SJCRH30 (cell line): ENCODE data around the gene RBSN. TPM values are rescaled to one million over a fixed set of nuclear protein-coding genes. Genes with fewer than 3 reads are reported as not detected.
A peak's percentile ranks its signal among the peaks of the same experiment; 100 is the strongest.
"Not testable (repeated sequence)": the region's sequence is repeated elsewhere in the genome, so short reads cannot be mapped to it uniquely, and the experiment has no call there.

Source experiments
- DNase-seq, 2 experiments: peaks; one replicate each; pipeline ENCODE4 v3.0.0-alpha.2; 2015 to 2020
- H3K27ac ChIP-seq: fragments of 250-450 bp; sonication (Bioruptor Pico); 2 replicates; pipeline ENCODE4 v1.5.1; 2020; ENCODE audit warnings: mild to moderate bottlenecking, moderate library complexity
- H3K27me3 ChIP-seq: fragments of 250-450 bp; sonication (Bioruptor Pico); 2 replicates; pipeline ENCODE4 v1.5.1; 2020; ENCODE audit warnings: mild to moderate bottlenecking, moderate library complexity
- H3K36me3 ChIP-seq: fragments of 250-450 bp; sonication (Bioruptor Pico); 2 replicates; pipeline ENCODE4 v1.5.1; 2020; ENCODE audit warnings: mild to moderate bottlenecking, moderate library complexity
- H3K4me1 ChIP-seq: fragments of 250-450 bp; sonication (Bioruptor Pico); 2 replicates; pipeline ENCODE4 v1.5.1; 2020; ENCODE audit warnings: mild to moderate bottlenecking, moderate library complexity
- H3K4me3 ChIP-seq: fragments of 250-450 bp; sonication (Bioruptor Pico); 2 replicates; pipeline ENCODE4 v1.5.1; 2020; ENCODE audit warnings: mild to moderate bottlenecking, moderate library complexity
- H3K9me3 ChIP-seq: fragments of 250-450 bp; sonication (Bioruptor Pico); replicated peaks from 2 replicates; pipeline ENCODE4 v1.5.1; 2020; ENCODE audit warnings: mild to moderate bottlenecking, moderate library complexity
- total RNA-seq: library from RNA; depleted of rRNA; stranded (reverse); fragments of >200 nt; shearing (Covaris generic); gene quantifications from 2 replicates; pipeline ENCODE4 v1.2.3, GENCODE V29; 2014; rRNA removed

Gene RBSN
- total RNA-seq: 14.6 and 17.6 TPM in 2 replicates

DNA sequence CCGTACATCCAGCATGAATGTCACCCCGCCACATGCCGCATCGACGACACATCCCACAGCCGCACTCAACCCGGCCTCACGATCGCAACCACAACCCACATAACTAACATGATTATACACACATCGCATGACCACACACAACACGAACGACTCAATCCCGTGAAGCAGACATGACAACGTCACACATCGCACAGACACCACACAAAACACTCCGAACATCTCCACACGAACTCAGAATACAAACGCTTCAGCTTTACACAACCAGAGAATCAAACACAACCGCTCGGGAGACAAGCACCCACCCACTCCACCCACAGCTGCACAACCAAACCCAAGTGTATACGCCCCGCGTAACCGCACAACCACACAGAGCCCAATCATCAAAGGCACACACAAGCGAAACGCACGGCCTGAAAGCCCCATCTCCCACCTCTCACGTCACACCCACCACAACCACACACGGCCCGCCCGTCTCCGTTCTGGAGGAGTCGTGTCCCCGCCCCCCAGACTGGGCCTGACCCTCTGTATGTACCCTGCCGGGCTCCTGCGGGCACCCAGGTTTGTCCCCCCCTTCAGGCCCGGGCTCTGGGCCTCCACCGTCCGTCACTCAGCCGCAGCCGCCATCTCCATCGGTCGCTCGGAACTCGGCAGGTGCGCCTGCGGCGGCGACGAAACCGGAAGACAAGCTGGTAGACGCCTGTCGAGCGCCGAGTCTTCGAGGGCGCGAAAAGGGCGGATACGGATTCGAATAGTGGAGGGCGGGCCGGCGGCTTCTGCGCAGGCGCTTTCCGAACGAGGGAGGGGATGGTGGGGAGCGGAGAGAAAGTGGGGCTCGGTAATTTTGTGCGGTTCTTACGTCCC, at the start of gene RBSN:
Gene RBSN, minus strand, starts transcription at position 646 of the 861 bp plus-strand sequence. CDS start 3,028 bp downstream, outside the sequence.
- DNase-seq: peak; percentile 94
- H3K9me3 ChIP-seq: no peaks in the 10 kb centered on the region
- peak within 1 kb of the TSS; percentile 79 for H3K4me3 ChIP-seq
- H3K27me3 ChIP-seq: no peaks in the 10 kb centered on the region
- peaks cover 3% of the 10 kb centered on the region; the same call in 1 of the 2 replicates for H3K4me1 ChIP-seq
- peak within 1 kb of the TSS; percentile 56 for H3K27ac ChIP-seq
- peaks cover 2% of the 10 kb centered on the region; the same call in 1 of the 2 replicates for H3K36me3 ChIP-seq

DNA sequence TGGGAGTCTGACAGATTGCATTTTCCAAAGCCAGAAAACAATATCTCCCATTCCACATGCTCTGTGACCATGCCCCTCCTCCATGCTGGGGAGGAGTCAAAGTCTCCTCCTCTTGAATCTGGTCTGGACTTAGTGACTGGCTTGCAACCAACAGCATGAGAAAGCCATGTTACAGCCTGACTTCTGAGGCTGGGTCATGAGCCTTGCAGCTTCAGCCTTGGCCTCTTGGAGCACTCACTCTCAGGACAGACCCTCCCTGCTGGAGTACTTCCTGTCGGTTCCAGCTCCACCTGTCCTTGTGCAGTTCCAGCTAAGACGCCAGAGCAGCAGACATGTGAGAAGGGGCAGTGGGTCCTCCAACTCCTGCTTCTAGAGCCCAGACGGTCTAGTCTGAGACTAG, 49.7 kb upstream of the RBSN start:
- Histone ChIP-seq H3K9me3 (no peaks in the 10 kb centered on the region), H3K4me1 (0 out of 2 replicates have a peak, but pooled peaks cover 3% of the 10 kb centered on the region), H3K27ac (no peak overlapping the region), H3K27me3 (no peaks in the 10 kb centered on the region), H3K36me3 (no peaks in the 10 kb centered on the region), H3K4me3 (no peak overlapping the region)
- DNase-seq: peak; percentile 19 to 39

DNA sequence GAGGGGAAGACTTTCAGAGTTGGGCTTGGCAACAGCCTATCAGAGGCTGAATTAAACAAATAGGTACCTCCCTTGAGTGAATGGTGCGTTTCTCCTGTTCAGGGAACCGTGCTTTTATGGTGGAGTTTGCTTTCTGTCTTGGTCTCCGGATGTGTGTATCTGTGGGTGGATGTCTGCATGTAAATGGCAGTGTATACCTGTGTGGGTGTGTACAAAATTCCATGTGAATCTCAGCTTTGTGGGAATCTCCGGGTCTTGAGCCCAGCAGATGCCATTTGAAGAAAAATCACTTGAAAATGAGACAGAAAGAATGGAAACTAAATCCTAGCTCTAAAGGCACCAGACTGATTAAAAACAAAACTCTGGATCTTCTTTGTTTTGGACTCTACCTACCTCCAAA, 37.9 kb upstream of the RBSN start:
- DNase-seq, H3K27ac ChIP-seq, H3K4me3 ChIP-seq, H3K4me1 ChIP-seq, H3K27me3 ChIP-seq, H3K36me3 ChIP-seq, H3K9me3 ChIP-seq: not testable (repeated sequence)

DNA sequence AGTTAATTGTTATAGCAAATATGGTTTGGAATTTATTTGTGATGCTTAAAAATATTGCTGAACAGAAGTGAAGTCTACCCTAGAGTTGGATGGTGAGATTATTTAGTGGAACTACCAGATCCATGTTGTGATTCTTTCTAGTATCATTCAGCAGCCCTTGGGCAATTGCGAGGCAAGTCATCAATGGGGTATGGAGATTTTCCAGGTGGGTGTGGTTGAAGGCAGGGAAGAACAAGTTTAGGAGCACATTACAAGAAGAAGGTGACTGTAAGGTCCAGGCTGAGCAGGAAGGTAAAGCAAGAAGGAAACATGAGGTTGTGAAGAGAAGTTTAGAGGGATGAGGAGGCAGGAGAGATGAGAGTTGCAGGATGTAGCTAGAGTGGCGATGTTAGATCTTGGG, 36.0 kb upstream of the RBSN start:
- not testable (repeated sequence) for H3K9me3 ChIP-seq, H3K27ac ChIP-seq, DNase-seq

DNA sequence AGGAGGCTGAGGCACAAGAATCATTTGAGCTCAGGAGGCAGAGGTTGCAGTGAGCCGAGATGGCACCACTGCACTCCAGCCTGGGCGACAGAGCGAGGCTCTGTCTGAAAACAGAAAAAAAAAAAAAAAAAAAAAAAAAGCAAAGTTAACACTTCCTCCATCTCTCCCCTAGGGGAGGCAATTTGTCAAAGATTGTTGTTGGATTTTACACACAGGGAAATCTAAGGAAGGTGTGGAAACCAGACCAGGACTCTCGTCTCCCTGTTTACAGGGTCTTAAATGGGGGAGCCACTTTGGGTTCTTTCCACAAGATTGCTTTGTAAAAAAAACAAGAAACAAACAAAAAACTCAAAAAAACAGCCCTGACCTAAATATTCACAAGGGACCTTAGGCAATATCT, 29.5 kb upstream of the RBSN start:
- not testable (repeated sequence) for H3K27me3 ChIP-seq, H3K27ac ChIP-seq, H3K9me3 ChIP-seq, H3K4me3 ChIP-seq, H3K4me1 ChIP-seq, DNase-seq, H3K36me3 ChIP-seq

More for the DNA sequence above, 36.0 kb upstream of the RBSN start:
- not testable (repeated sequence) for H3K36me3 ChIP-seq, H3K4me1 ChIP-seq, H3K27me3 ChIP-seq, H3K4me3 ChIP-seq

DNA sequence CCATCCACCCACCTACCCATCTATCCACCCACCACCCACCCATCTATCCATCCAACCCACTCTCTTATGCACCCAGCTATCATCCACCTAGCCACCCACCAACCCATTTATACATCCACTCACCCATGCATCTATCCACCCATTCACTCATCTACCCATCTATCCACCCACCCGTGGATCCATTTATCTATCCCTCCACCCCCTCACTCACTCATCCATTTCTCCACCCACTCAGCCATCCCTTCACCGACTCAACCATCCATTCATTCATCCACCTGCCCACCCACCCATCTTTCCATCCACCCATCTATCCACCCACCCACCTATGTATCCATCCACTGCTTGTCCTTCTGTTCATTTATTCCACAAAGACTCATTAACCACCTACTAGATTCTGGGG, 28.0 kb upstream of the RBSN start:
- H3K9me3 ChIP-seq, H3K36me3 ChIP-seq, DNase-seq, H3K4me1 ChIP-seq, H3K27me3 ChIP-seq, H3K4me3 ChIP-seq, H3K27ac ChIP-seq: not testable (repeated sequence)

DNA sequence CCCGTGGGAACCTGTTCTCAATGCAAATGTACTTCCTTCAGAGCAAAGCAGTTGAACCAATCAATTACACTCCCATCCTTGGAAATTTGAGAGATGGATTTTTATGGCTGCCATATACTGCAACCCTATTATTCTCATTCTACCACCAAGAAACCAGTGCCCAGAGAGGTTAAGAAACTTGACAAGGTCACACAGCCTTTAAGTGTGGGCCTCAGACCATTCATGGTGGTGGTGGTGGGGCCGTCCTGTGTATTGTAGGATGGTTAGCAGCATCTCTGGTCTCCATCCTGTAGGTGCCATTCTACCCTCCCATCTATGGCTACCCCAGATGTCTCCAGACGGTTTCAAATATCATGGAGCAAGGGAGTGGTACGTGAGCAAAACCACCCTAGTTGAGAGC, 23.4 kb upstream of the RBSN start:
- Histone ChIP-seq H3K4me3 (no peak overlapping the region), H3K36me3 (no peaks in the 10 kb centered on the region), H3K4me1 (no peaks in the 10 kb centered on the region), H3K27ac (no peak overlapping the region), H3K27me3 (no peaks in the 10 kb centered on the region), H3K9me3 (no peaks in the 10 kb centered on the region)
- DNase-seq: no peak

DNA sequence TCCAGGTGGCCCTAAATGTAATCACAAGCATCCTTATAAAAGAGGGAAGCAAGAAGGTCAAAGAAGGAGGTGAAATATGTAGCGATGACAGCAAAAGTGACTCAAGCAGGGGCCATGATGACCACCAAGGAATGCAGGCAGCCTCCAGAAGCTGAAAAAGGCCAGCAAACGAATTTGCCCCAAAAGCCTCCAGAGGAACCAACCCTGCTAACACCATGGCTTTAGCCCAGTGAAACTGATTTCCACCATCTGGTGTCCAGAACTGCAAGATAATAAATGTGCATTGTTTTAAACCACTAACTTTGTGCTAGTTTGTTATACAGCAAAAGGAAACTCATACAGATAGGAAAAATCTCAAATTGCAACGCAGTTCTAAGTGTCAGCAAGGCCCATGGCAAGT, 23.0 kb upstream of the RBSN start:
- H3K4me3 ChIP-seq: no peak overlapping the region
- H3K36me3 ChIP-seq: no peaks in the 10 kb centered on the region
- H3K4me1 ChIP-seq: no peaks in the 10 kb centered on the region
- no peaks in the 10 kb centered on the region for H3K9me3 ChIP-seq
- no peak for DNase-seq
- no peaks in the 10 kb centered on the region for H3K27me3 ChIP-seq
- no peak overlapping the region for H3K27ac ChIP-seq

DNA sequence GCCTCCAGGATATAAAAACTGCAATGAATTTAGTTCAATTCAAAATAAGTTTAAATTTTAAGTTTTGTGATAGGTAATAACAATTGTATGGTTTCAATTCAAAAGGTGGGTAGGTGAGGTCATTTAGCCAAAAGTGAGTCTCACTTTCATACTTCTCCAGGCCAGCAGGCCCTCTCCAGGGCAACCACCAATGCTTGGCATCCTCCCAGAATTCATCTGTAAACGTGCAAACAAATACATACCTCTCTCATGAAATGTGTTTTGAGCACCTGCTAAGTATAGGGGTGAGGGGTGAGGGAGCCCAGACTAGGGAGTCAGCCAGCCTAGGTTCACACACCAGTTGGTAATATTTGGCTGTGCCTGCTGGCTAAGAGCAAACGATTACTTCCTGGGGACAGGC, 22.0 kb upstream of the RBSN start:
- H3K27ac ChIP-seq: no peak overlapping the region
- H3K27me3 ChIP-seq: no peaks in the 10 kb centered on the region
- no peaks in the 10 kb centered on the region for H3K9me3 ChIP-seq
- DNase-seq: no peak
- no peaks in the 10 kb centered on the region for H3K36me3 ChIP-seq
- no peaks in the 10 kb centered on the region for H3K4me1 ChIP-seq
- no peak overlapping the region for H3K4me3 ChIP-seq

DNA sequence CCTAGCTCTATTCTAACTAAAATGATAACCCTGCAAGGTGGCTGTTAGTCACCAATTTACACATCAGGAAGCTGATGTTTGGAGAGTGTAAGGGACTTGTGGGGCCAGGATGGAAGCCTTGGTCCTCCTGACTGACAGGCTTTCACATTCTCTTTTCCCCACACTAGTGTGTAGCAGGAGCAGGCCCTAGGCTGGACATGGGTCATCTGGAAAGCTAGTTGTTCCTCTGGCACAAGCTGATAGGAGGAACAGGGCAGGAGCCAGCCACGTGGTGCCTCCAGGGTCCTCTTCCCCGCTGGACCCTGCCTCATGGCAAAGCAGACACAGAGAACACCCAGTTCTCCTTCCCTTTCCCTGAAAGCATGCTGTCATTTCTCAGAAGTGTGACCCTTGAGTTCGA, 18.1 kb upstream of the RBSN start:
- Histone ChIP-seq H3K4me3 (no peak overlapping the region), H3K27me3 (no peaks in the 10 kb centered on the region), H3K4me1 (0 out of 2 replicates have a peak, but pooled peaks cover 4% of the 10 kb centered on the region), H3K27ac (no peak overlapping the region), H3K9me3 (no peaks in the 10 kb centered on the region), H3K36me3 (no peaks in the 10 kb centered on the region)
- no peak for DNase-seq

DNA sequence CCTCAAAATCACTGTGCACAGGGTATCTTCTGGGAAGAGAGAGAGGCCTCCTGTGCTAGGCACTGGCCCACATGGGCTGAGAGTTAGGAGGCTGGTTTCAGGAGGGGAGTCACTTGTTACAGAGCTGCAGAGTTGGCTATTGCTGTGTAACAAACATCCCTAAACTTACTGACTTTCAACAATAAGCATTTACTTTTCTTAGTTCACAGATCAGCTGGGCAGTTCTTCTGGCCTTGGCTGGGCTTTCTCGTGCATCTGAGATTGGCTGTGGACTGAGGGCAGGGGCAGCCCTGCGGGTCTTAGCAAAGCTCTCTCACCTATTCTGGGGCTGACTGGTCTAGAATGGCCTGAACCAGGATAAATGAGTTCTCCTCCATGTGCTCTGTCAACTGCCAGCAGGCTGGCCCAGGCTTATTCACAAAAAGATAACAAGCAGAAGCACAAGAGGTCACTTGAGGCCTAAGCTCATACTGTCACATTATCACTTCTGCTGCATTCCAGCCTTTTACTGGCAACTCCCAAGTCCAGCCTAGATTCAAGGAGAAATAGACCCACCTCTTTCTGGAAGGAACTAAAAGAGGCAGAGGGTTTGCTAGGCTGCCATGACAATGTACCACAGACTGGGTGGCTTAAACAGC, 17.2 kb upstream of the RBSN start:
- no peaks in the 10 kb centered on the region for H3K27me3 ChIP-seq
- H3K36me3 ChIP-seq: no peaks in the 10 kb centered on the region
- no peak for DNase-seq
- no peak overlapping the region for H3K27ac ChIP-seq
- 0 out of 2 replicates have a peak, but pooled peaks cover 4% of the 10 kb centered on the region for H3K4me1 ChIP-seq
- no peaks in the 10 kb centered on the region for H3K9me3 ChIP-seq
- no peak overlapping the region for H3K4me3 ChIP-seq

DNA sequence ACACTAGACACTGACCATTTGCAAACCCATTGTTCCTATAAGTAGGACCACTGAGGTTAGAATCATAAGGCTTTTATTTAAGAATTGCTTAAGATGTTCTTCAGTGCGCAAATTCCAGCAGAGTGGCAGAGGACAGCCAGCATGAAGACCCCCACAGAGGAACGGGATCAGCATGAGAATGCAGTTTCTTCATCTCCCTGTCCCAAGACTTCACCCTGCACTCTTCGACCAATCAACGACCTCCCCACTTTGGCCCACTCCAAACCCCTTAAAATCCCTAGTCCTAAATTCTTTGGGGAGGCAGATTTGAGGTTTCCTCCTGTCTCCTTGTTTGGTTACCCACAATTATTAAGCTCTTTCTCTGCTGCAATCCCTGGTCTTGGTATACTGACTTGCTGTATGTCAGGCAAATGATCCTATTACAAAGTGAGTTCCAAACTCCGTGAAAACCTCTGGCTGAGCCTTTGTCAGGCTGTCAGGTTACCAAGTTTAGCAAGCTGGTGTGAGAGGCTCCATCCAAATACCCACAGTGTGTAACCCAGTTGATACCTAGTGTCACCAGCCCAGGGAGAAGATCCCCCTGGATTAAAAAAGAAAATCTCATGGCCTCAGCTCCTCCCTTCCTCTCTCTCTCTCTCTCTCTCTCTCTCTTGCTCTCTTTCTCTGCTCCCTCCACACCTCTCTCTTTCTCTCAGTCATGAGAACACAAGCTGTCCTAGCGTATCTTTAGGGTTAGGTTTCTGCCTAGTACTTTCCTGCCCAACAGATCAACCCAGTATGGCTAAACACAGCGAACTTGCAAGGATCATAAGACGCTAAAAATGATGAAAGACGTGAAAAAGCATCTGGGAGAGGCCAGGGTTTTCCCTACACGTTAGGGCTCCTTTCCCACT, 15.8 kb upstream of the RBSN start:
- no peaks in the 10 kb centered on the region for H3K27me3 ChIP-seq
- H3K9me3 ChIP-seq: no peaks in the 10 kb centered on the region
- H3K36me3 ChIP-seq: no peaks in the 10 kb centered on the region
- 0 out of 2 replicates have a peak, but pooled peaks cover 4% of the 10 kb centered on the region for H3K4me1 ChIP-seq
- H3K27ac ChIP-seq: no peak overlapping the region
- no peak for DNase-seq
- no peak overlapping the region for H3K4me3 ChIP-seq

DNA sequence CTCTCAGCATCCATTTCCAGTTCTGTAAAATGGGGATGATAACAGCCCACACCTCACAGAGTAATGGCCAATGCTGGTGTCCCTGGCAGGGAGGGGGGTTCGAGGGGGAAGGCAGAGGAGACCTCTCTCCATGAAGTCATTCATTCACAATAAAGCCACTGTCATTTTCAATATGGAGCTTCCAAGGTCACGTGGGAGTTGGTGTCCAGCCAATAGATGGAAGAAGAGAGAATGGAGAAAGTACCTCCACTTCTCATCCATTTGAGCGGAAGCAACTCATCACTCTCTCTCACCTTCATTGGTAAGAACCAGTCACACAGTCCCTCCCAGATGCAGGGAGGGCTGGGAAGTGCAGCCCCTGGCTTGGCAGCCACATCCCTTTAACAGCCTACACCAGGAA, 14.9 kb upstream of the RBSN start:
- 0 out of 2 replicates have a peak, but pooled peaks cover 4% of the 10 kb centered on the region for H3K4me1 ChIP-seq
- no peaks in the 10 kb centered on the region for H3K27me3 ChIP-seq
- no peak overlapping the region for H3K4me3 ChIP-seq
- H3K9me3 ChIP-seq: no peaks in the 10 kb centered on the region
- H3K36me3 ChIP-seq: no peaks in the 10 kb centered on the region
- H3K27ac ChIP-seq: no peak overlapping the region
- DNase-seq: no peak

DNA sequence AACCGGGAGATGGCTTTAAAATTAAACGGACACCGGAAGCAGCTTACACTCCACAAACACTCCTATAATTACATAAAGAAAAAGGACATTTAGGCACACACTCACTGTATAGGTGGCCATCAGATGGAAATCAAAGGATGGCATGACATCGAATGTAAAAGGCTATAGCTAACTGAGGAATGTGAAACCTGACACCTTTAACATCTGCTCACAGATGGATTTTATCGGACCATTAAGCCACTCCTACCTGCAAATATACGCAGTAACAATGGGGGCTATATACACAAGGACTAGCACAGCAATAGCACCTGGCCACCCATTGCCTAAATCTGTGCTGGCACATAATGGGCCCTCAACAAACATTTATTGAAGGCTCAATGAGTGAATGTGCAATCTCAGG, 14.5 kb upstream of the RBSN start:
- Histone ChIP-seq H3K27ac (no peak overlapping the region), H3K4me1 (0 out of 2 replicates have a peak, but pooled peaks cover 4% of the 10 kb centered on the region), H3K9me3 (no peaks in the 10 kb centered on the region), H3K36me3 (no peaks in the 10 kb centered on the region), H3K27me3 (no peaks in the 10 kb centered on the region), H3K4me3 (no peak overlapping the region)
- peak in 1 of 2 experiments; percentile 19 for DNase-seq
